ENCODE data around the gene MBP. TPM values are rescaled to one million over a fixed set of nuclear protein-coding genes. Genes with fewer than 3 reads are reported as not detected.
"Not testable (repeated sequence)": the region's sequence is repeated elsewhere in the genome, so short reads cannot be mapped to it uniquely, and the experiment has no call there.

The MBP gene
- total RNA-seq, 2 experiments from 2014 or later, result 94.7 to 101 TPM

DNA sequence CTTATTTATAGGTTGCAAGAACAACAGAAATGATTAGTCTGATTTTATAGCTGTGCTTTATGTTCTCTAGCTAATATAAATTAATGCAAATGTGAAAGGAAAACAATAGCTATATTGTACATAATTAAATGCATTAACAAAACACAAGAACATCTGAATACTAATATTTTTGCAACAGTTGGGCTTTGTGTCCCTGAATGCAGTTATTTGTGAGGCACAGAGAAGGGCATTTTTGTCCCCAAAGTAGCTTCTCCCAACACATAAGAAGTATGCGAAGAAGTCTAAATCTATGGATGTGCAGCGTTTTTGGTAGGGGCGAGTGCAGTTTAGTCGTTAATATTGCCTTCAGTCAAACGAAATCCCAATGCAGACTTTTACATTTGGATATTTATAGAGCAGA, 110.0 kb downstream of the MBP start:
- ATAC-seq (no peak), DNase-seq (no peak)
- Mint-ChIP-seq H3K4me3 (no peak overlapping the region), H3K4me1 (peaks cover 2% of the 10 kb centered on the region), H3K27me3 (no peaks in the 10 kb centered on the region), H3K36me3 (peaks cover 41% of the 10 kb centered on the region), H3K9me3 (ENCODE audit: low read depth) (no peaks in the 10 kb centered on the region), H3K27ac (no peak overlapping the region)
- CTCF ChIA-PET, result interaction anchor here (1.2 kb wide), 1 partner anchor 32 kb away, joined by 4 read pairs; no protein-coding TSS in a partner anchor

DNA sequence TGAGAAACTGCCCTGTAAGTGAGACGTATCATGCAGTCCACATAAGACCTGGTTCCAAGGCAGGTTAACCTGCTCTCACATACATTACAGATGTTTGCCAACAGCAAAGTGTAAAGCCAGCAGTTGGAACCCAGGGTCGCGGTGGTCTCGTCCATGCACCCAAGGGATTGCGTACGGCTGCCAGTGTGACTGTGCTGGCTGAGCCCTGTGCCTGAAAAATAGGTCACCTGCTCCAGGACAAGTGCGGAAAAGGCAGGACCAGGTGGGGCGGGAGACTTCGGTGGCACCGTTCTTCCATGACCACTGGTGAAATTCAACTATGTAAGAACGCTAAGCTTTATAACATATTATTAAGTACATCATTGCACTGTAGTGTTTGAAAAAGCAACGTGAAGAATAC, 110.5 kb downstream of the MBP start:
- peaks cover 42% of the 10 kb centered on the region for H3K36me3 Mint-ChIP-seq
- CTCF ChIA-PET, result interaction anchor here (1.2 kb wide), 1 partner anchor 32 kb away, joined by 4 read pairs; no protein-coding TSS in a partner anchor
- H3K27me3 Mint-ChIP-seq, result no peaks in the 10 kb centered on the region
- ATAC-seq (no peak), DNase-seq (no peak)
- no peaks in the 10 kb centered on the region for H3K9me3 Mint-ChIP-seq (ENCODE audit: low read depth)
- H3K27ac Mint-ChIP-seq, result no peak overlapping the region
- no peak overlapping the region for H3K4me3 Mint-ChIP-seq
- peaks cover 2% of the 10 kb centered on the region for H3K4me1 Mint-ChIP-seq

- H3K27me3 Mint-ChIP-seq; H3K27ac Mint-ChIP-seq; DNase-seq; H3K4me1 Mint-ChIP-seq; H3K9me3 Mint-ChIP-seq (ENCODE audit: low read depth); ATAC-seq; CTCF ChIA-PET; H3K4me3 Mint-ChIP-seq: not testable (repeated sequence)
- peaks cover 48% of the 10 kb centered on the region for H3K36me3 Mint-ChIP-seq
Measured at GRCh38 chr18:77021478-77021877, 111.1 kb downstream of the MBP start.

GRCh38 chr18:77021075-77021474, 111.5 kb downstream of the MBP start:
- no peak for ATAC-seq

GRCh38 chr18:77020561-77020960, 112.0 kb downstream of the MBP start:
- Mint-ChIP-seq H3K4me1 (peaks cover 4% of the 10 kb centered on the region), H3K4me3 (no peak overlapping the region), H3K36me3 (peaks cover 46% of the 10 kb centered on the region), H3K27me3 (no peaks in the 10 kb centered on the region), H3K9me3 (ENCODE audit: low read depth) (no peaks in the 10 kb centered on the region), H3K27ac (no peak overlapping the region)
- ATAC-seq, result no peak
- no peak for DNase-seq
- CTCF ChIA-PET, result interaction anchor here (1.3 kb wide), 1 partner anchor 20 kb away, joined by 3 read pairs; no protein-coding TSS in a partner anchor

More at GRCh38 chr18:77021075-77021474, 111.5 kb downstream of the MBP start:
- Mint-ChIP-seq H3K4me3 (no peak overlapping the region), H3K27ac (no peak overlapping the region), H3K36me3 (peaks cover 48% of the 10 kb centered on the region), H3K9me3 (ENCODE audit: low read depth) (no peaks in the 10 kb centered on the region), H3K27me3 (no peaks in the 10 kb centered on the region), H3K4me1 (peaks cover 4% of the 10 kb centered on the region)
- CTCF ChIA-PET, result interaction anchor here (1.3 kb wide), 1 partner anchor 21 kb away, joined by 3 read pairs; no protein-coding TSS in a partner anchor
- DNase-seq, result no peak

DNA sequence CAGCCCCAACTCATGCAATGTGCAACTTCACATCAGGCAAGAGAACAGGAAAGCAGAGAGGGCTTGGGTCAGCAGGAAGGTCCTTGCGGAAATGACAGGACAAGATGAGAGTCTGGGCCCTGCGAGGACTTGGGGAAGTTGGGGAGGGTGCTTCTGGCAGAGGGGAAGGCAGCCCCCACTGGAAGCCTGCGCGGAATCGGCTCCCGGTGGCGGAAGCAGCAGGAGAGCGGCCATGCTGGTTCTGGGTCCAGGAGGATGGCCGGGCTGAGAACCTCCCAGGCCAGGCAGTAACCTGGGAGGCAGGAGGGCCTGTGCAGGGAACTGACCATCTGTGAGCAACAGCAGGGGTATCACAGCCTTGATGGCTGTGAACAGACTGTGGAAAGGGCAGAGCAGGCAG, 112.9 kb downstream of the MBP start:
- CTCF ChIA-PET, result interaction anchor here (1.3 kb wide), 1 partner anchor 19 kb away, joined by 3 read pairs; no protein-coding TSS in a partner anchor
- Mint-ChIP-seq H3K27me3 (no peaks in the 10 kb centered on the region), H3K4me3 (no peak overlapping the region), H3K9me3 (ENCODE audit: low read depth) (no peaks in the 10 kb centered on the region), H3K4me1 (peaks cover 4% of the 10 kb centered on the region), H3K27ac (no peak overlapping the region), H3K36me3 (peaks cover 49% of the 10 kb centered on the region)
- DNase-seq, result no peak
- ATAC-seq, result no peak

DNA sequence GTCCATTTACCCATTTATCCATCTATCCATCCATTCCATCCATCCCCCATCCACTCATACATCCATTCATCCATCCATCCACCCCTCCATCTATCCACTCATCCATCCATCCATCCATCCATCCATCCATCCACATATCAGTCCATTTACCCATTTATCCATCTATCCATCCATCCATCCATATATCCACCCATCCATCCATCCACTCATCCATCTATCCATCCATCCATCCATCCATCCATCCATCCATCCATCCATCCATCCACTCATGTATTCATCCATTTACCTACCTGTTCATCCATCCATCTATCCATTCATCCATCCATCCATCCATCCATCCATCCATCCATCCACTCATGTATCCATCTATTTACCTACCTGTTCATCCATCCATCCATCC, 113.9 kb downstream of the MBP start:
- H3K4me1 Mint-ChIP-seq; DNase-seq; H3K4me3 Mint-ChIP-seq; CTCF ChIA-PET; ATAC-seq; H3K9me3 Mint-ChIP-seq (ENCODE audit: low read depth); H3K27me3 Mint-ChIP-seq; H3K27ac Mint-ChIP-seq: not testable (repeated sequence)
- peaks cover 47% of the 10 kb centered on the region for H3K36me3 Mint-ChIP-seq

GRCh38 chr18:77017355-77017754, 115.2 kb downstream of the MBP start:
- DNase-seq (no peak), ATAC-seq (no peak)
- H3K27ac Mint-ChIP-seq, result no peak overlapping the region
- no peaks in the 10 kb centered on the region for H3K9me3 Mint-ChIP-seq (ENCODE audit: low read depth)
- no peaks in the 10 kb centered on the region for H3K27me3 Mint-ChIP-seq
- H3K36me3 Mint-ChIP-seq, result peaks cover 49% of the 10 kb centered on the region
- CTCF ChIA-PET, result no interaction called here
- H3K4me3 Mint-ChIP-seq, result no peak overlapping the region
- peaks cover 4% of the 10 kb centered on the region for H3K4me1 Mint-ChIP-seq

DNA sequence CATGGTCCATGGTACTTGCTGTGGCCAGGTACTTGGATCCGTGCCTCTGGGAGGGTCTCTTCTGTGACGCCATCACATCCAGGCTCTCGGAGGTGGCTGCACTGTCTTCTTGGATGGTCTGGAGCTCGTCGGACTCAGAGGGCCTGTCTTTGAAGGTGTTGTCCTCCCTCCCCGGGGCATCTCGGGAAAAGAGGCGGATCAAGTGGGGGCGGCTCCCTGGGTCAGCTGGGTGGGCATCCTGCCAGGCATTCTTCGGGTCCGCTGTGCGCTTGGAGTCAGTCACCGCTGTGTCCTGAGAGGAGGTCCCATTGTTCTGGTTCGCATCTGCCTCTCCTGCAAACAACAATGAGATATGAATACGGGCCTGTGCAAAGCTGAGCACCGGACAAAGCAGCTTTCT, 115.6 kb downstream of the MBP start:
- Mint-ChIP-seq H3K4me3 (no peak overlapping the region), H3K4me1 (peaks cover 4% of the 10 kb centered on the region), H3K9me3 (ENCODE audit: low read depth) (no peaks in the 10 kb centered on the region), H3K27ac (no peak overlapping the region), H3K27me3 (no peaks in the 10 kb centered on the region), H3K36me3 (peaks cover 48% of the 10 kb centered on the region)
- DNase-seq (no peak), ATAC-seq (no peak)
- CTCF ChIA-PET, result no interaction called here

GRCh38 chr18:77015771-77016710, 116.5 kb downstream of the MBP start:
- Mint-ChIP-seq H3K9me3 (ENCODE audit: low read depth) (no peaks in the 10 kb centered on the region), H3K27ac (no peak overlapping the region), H3K4me3 (no peak overlapping the region), H3K4me1 (peaks cover 4% of the 10 kb centered on the region), H3K27me3 (no peaks in the 10 kb centered on the region), H3K36me3 (peaks cover 43% of the 10 kb centered on the region)
- CTCF ChIA-PET, result interaction anchor here (0.7 kb wide), 2 partner anchors 15 to 33 kb away, joined by 3 read pairs; no protein-coding TSS in a partner anchor
- ATAC-seq (no peak), DNase-seq (no peak)

GRCh38 chr18:77015169-77015568, 117.4 kb downstream of the MBP start:
- H3K4me1 Mint-ChIP-seq, result peaks cover 2% of the 10 kb centered on the region

GRCh38 chr18:77014538-77014937, 118.0 kb downstream of the MBP start:
- CTCF ChIA-PET, result interaction anchor here (1.0 to 1.4 kb wide), 3 partner anchors 14 to 212 kb away, joined by 3 to 5 read pairs (median 4); no protein-coding TSS in a partner anchor
- Mint-ChIP-seq H3K36me3 (peaks cover 44% of the 10 kb centered on the region), H3K27me3 (no peaks in the 10 kb centered on the region)

More at GRCh38 chr18:77015169-77015568, 117.4 kb downstream of the MBP start:
- Mint-ChIP-seq H3K27me3 (no peaks in the 10 kb centered on the region), H3K36me3 (peaks cover 45% of the 10 kb centered on the region), H3K4me3 (no peak overlapping the region), H3K9me3 (ENCODE audit: low read depth) (no peaks in the 10 kb centered on the region), H3K27ac (peak overlapping the region; percentile 17)
- CTCF ChIA-PET, result interaction anchor here (1.4 kb wide), 1 partner anchor 213 kb away, joined by 5 read pairs; no protein-coding TSS in a partner anchor
- no peak for ATAC-seq
- DNase-seq, result no peak

GRCh38 chr18:77013811-77014521, 118.6 kb downstream of the MBP start:
- DNase-seq (no peak), ATAC-seq (no peak)
- Mint-ChIP-seq H3K36me3 (peaks cover 40% of the 10 kb centered on the region), H3K4me1 (peaks cover 2% of the 10 kb centered on the region), H3K27me3 (no peaks in the 10 kb centered on the region), H3K4me3 (no peak overlapping the region), H3K9me3 (ENCODE audit: low read depth) (no peaks in the 10 kb centered on the region), H3K27ac (no peak overlapping the region)
- CTCF ChIA-PET, result interaction anchor here (1.0 to 1.4 kb wide), 3 partner anchors 13 to 211 kb away, joined by 3 to 5 read pairs (median 4); no protein-coding TSS in a partner anchor

More at GRCh38 chr18:77014538-77014937, 118.0 kb downstream of the MBP start:
- ATAC-seq (no peak), DNase-seq (no peak)
- no peak overlapping the region for H3K27ac Mint-ChIP-seq
- peaks cover 2% of the 10 kb centered on the region for H3K4me1 Mint-ChIP-seq
- no peaks in the 10 kb centered on the region for H3K9me3 Mint-ChIP-seq (ENCODE audit: low read depth)
- no peak overlapping the region for H3K4me3 Mint-ChIP-seq

All from activated CD8-positive, alpha-beta memory T cell treated with anti-CD3 and anti-CD28 coated beads, Interleukin-2, amount 10 ng/mL, durations not matched to agents 7 days and 5 days (primary cell).